Hepatocyte (in vitro differentiated cells): ENCODE data around the gene HDAC3. TPM values are rescaled to one million over a fixed set of nuclear protein-coding genes. Genes with fewer than 3 reads are reported as not detected.

ENCODE experiments used
- DNase-seq: peaks from one replicate; pipeline ENCODE4 v3.0.0-alpha.2; 2016; ENCODE audit warnings: low spot score
- H2AFZ ChIP-seq: fragments of 200-600 bp; sonication (generic); 2 replicates; pipeline ENCODE4 v1.6.0; 2016; ENCODE audit warnings: antibody characterized with exemption, mild to moderate bottlenecking
- H3K27ac ChIP-seq: fragments of 200-600 bp; sonication (generic); 2 replicates; pipeline ENCODE4 v1.5.1; 2016; ENCODE audit warnings: mild to moderate bottlenecking
- H3K27me3 ChIP-seq: fragments of 200-600 bp; sonication (generic); 2 replicates; pipeline ENCODE4 v1.6.1; 2016
- H3K36me3 ChIP-seq: fragments of 200-600 bp; sonication (generic); replicated peaks from 2 replicates; pipeline ENCODE4 v1.5.1; 2016; ENCODE audit warnings: low read depth; ENCODE audit not compliant: insufficient read depth
- H3K4me1 ChIP-seq: fragments of 200-600 bp; sonication (generic); 2 replicates; pipeline ENCODE4 v1.5.1; 2016; ENCODE audit warnings: mild to moderate bottlenecking, moderate library complexity; ENCODE audit not compliant: insufficient read depth
- H3K4me2 ChIP-seq: fragments of 200-600 bp; sonication (generic); 2 replicates; pipeline ENCODE4 v1.6.0; 2016
- H3K4me3 ChIP-seq: fragments of 200-600 bp; sonication (generic); 2 replicates; pipeline ENCODE4 v1.5.1; 2016; ENCODE audit warnings: mild to moderate bottlenecking
- H3K79me2 ChIP-seq: fragments of 200-600 bp; sonication (generic); 2 replicates; pipeline ENCODE4 v1.6.0; 2017; ENCODE audit warnings: mild to moderate bottlenecking
- H3K9me2 ChIP-seq: fragments of 200-600 bp; sonication (generic); replicated peaks from 2 replicates; pipeline ENCODE4 v1.6.0; 2017; ENCODE audit warnings: mild to moderate bottlenecking; ENCODE audit not compliant: insufficient read depth
- H3K9me3 ChIP-seq: fragments of 200-600 bp; sonication (generic); 2 replicates; pipeline ENCODE4 v1.5.1; 2016; ENCODE audit warnings: low read depth, mild to moderate bottlenecking
- H4K20me1 ChIP-seq: fragments of 200-600 bp; sonication (generic); 2 replicates; pipeline ENCODE4 v1.6.0; 2016; ENCODE audit warnings: mild to moderate bottlenecking; ENCODE audit not compliant: insufficient read depth, poor library complexity, severe bottlenecking
- CTCF ChIP-seq: fragments of 200-600 bp; sonication (generic); IDR thresholded peaks from 2 replicates; pipeline ENCODE4 v1.5.1; 2016; ENCODE audit warnings: antibody characterized with exemption, mild to moderate bottlenecking; ENCODE audit not compliant: poor library complexity
- EZH2 ChIP-seq: fragments of 200-600 bp; sonication (generic); IDR thresholded peaks from 2 replicates; pipeline ENCODE4 v1.6.1; 2016; ENCODE audit warnings: antibody characterized with exemption, mild to moderate bottlenecking, borderline replicate concordance
- EZH2phosphoT487 ChIP-seq: fragments of 200-600 bp; sonication (generic); IDR thresholded peaks from one replicate; pipeline ENCODE4 v1.6.1; 2018; ENCODE audit warnings: antibody characterized with exemption, mild to moderate bottlenecking, low read depth, moderate library complexity; ENCODE audit not compliant: unreplicated experiment, severe bottlenecking
- WGBS: methylation state at CpG from one replicate; pipeline ENCODE4 v1.1.6; 2016; ENCODE audit warnings: low lambda C conversion rate; ENCODE audit errors: missing lambda C conversion rate; 5-methylcytosine and 5-hydroxymethylcytosine counted together
- polyA plus RNA-seq: library from polyadenylated mRNA; unstranded; fragments of >200 nt; fragmentation: Nextera tagmentation; extraction: Ambion mirVana; gene quantifications from 2 replicates; pipeline ENCODE4 v1.2.1, GENCODE V29; 2016
- total RNA-seq: library from RNA; depleted of rRNA; stranded (reverse); fragments of >200 nt; gene quantifications from 2 replicates; pipeline ENCODE4 v1.2.3, GENCODE V29; 2014

HDAC3 gene
- total and polyA plus RNA-seq, 2 experiments from 2014 or later = 50.1 to 74.0 TPM

GRCh38 chr5:141647851-141648250 is 11.2 kb upstream of the HDAC3 start:
- no peak overlapping the region for H3K4me2 ChIP-seq
- no peaks in the 10 kb centered on the region for H3K9me2 ChIP-seq
- peaks cover 5% of the 10 kb centered on the region for H3K4me1 ChIP-seq
- no peak for DNase-seq
- WGBS = 89% methylated on average over 3 of the region's 3 CpGs
- H3K27ac ChIP-seq = no peak overlapping the region
- no peaks in the 10 kb centered on the region for H3K36me3 ChIP-seq
- no peaks in the 10 kb centered on the region for H3K9me3 ChIP-seq
- no peaks in the 10 kb centered on the region for H3K27me3 ChIP-seq
- H3K79me2 ChIP-seq = no peaks in the 10 kb centered on the region
- no peak overlapping the region for H3K4me3 ChIP-seq
- H4K20me1 ChIP-seq = no peaks in the 10 kb centered on the region
- TF ChIP-seq EZH2phosphoT487 = no peak
- TF ChIP-seq CTCF = no peak
- H2AFZ ChIP-seq = no peak overlapping the region

DNA sequence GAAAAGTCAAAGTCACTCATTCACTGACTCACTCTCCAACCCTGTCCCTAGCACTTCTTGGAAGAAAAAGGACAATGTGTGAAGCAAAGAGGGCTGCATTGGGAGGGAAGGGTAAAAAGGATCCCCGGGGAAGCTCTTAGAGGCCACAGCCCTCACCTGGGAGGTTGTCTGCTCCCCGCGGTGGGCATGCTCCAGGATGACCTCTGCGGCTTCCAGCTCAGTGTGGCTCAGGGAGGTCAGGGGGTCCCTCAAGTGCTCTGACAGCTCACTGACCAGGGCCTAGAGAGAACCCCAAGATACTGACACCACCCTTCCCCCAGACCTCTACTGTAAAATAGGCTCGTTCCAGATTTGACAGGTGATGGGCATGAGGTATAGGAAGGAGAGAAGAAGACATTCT is 10.6 kb upstream of the HDAC3 start:
- Histone ChIP-seq H3K27ac (no peak overlapping the region), H3K79me2 (no peaks in the 10 kb centered on the region)

DNA sequence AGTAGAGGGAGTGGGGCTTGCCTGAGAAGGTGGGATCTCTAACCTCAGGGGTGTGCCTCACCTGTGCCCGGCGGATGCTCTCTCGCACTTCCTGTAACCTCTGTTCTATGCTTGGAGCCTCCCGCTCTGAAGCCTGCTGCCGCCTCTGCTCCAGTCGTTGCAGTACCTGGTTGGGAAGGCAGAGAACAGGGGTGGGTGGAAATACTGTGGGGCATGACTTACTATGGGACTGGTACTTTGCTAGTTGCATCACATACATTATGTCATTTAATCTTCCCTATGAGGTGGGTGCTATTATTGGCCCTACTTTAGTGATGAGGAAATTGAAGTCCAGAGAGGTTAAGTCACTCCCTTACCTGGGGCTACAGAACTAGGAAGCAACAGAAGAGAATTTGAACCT is 9.4 kb upstream of the HDAC3 start:
- WGBS = 88% methylated on average over 6 of the region's 6 CpGs
- Histone ChIP-seq H3K4me2 (no peak overlapping the region), H3K27me3 (no peaks in the 10 kb centered on the region), H3K9me3 (no peaks in the 10 kb centered on the region), H4K20me1 (no peaks in the 10 kb centered on the region), H3K36me3 (no peaks in the 10 kb centered on the region), H3K79me2 (no peaks in the 10 kb centered on the region), H3K4me1 (no peaks in the 10 kb centered on the region), H3K9me2 (no peaks in the 10 kb centered on the region), H3K4me3 (no peak overlapping the region), H2AFZ (no peak overlapping the region), H3K27ac (no peak overlapping the region)
- DNase-seq = no peak
- TF ChIP-seq CTCF (no peak), EZH2phosphoT487 (no peak), EZH2 (no peak)

More for the DNA sequence above, 10.6 kb upstream of the HDAC3 start:
- Histone ChIP-seq H3K9me3 (no peaks in the 10 kb centered on the region), H3K36me3 (no peaks in the 10 kb centered on the region), H3K27me3 (no peaks in the 10 kb centered on the region), H4K20me1 (no peaks in the 10 kb centered on the region), H3K9me2 (no peaks in the 10 kb centered on the region), H2AFZ (no peak overlapping the region), H3K4me3 (no peak overlapping the region), H3K4me1 (peaks cover 5% of the 10 kb centered on the region), H3K4me2 (no peak overlapping the region)
- no peak for TF ChIP-seq EZH2
- no peak for TF ChIP-seq CTCF
- no peak for TF ChIP-seq EZH2phosphoT487
- WGBS = 97% methylated on average over 5 of the region's 5 CpGs
- no peak for DNase-seq

- Histone ChIP-seq H3K9me2 (no peaks in the 10 kb centered on the region), H4K20me1 (no peaks in the 10 kb centered on the region), H3K4me2 (no peak overlapping the region), H3K9me3 (no peaks in the 10 kb centered on the region), H3K4me3 (no peak overlapping the region), H3K36me3 (no peaks in the 10 kb centered on the region), H3K79me2 (no peaks in the 10 kb centered on the region), H3K27ac (no peak overlapping the region), H2AFZ (no peak overlapping the region), H3K4me1 (peaks cover 9% of the 10 kb centered on the region), H3K27me3 (no peaks in the 10 kb centered on the region)
- DNase-seq = peak; percentile 62
- TF ChIP-seq EZH2 = no peak
- TF ChIP-seq CTCF = peak; percentile 36
- TF ChIP-seq EZH2phosphoT487 = no peak
- WGBS = 95% methylated on average over 2 of the region's 2 CpGs
Measured at GRCh38 chr5:141641634-141642267, 5.1 kb upstream of the HDAC3 start.
